Thoracic aorta (tissue), 2 donors: ENCODE measurements around the gene SLC16A11. TPM values are rescaled to one million over a fixed set of nuclear protein-coding genes. Genes with fewer than 3 reads are reported as not detected.

Source experiments
- ATAC-seq: fragments of 150-250 bp; one replicate; pipeline ENCODE4 v1.8.0; 2017; ENCODE audit warnings: low read depth; ENCODE audit not compliant: insufficient number of reproducible peaks, low FRiP score
- DNase-seq: peaks from one replicate; pipeline ENCODE4 v3.0.0-alpha.2; 2020; ENCODE audit warnings: low spot score
- H3K27ac ChIP-seq, 2 donors: fragments of 200-600 bp; sonication (generic); 1 replicate in 1 of 2; 2 replicates in 1 of 2; pipeline ENCODE4 v1.5.1; 2016; ENCODE audit warnings: mild to moderate bottlenecking in 2 of 2, moderate library complexity in 2 of 2
- H3K27me3 ChIP-seq: fragments of 200-600 bp; sonication (generic); replicated peaks from 2 replicates; pipeline ENCODE4 v1.6.0; 2016; ENCODE audit warnings: mild to moderate bottlenecking; ENCODE audit not compliant: insufficient read depth
- H3K36me3 ChIP-seq: fragments of 200-600 bp; sonication (generic); one replicate; pipeline ENCODE4 v1.5.1; 2016
- H3K4me1 ChIP-seq, 2 donors: fragments of 200-600 bp; sonication (generic); 1 replicate in 1 of 2; 2 replicates in 1 of 2; pipeline versions ENCODE4 v1.5.1 to v1.6.0; 2016; ENCODE audit warnings: low read depth in 2 of 2, mild to moderate bottlenecking in 1 of 2; ENCODE audit not compliant: control insufficient read depth in 1 of 2
- H3K4me3 ChIP-seq: fragments of 200-600 bp; sonication (generic); 2 replicates; pipeline ENCODE4 v1.5.1; 2016; ENCODE audit warnings: mild to moderate bottlenecking
- H3K9me3 ChIP-seq: fragments of 200-600 bp; sonication (generic); 2 replicates; pipeline ENCODE4 v1.5.1; 2016
- total RNA-seq, 2 donors: library from RNA; depleted of rRNA; stranded (reverse); fragments of >200 nt; gene quantifications; one replicate each; pipeline versions ENCODE4 v1.1.0 to v1.2.3, GENCODE V29; 2016
- TF ChIP-seq, protein P1 (sequence below): fragments of 200-600 bp; sonication (generic); IDR thresholded peaks from one replicate; pipeline ENCODE4 v1.5.1; 2019; ENCODE audit warnings: antibody characterized with exemption

SLC16A11 gene
- total RNA-seq, 2 donors from 2014 or later = 0.27 TPM; not detected in 1

DNA sequence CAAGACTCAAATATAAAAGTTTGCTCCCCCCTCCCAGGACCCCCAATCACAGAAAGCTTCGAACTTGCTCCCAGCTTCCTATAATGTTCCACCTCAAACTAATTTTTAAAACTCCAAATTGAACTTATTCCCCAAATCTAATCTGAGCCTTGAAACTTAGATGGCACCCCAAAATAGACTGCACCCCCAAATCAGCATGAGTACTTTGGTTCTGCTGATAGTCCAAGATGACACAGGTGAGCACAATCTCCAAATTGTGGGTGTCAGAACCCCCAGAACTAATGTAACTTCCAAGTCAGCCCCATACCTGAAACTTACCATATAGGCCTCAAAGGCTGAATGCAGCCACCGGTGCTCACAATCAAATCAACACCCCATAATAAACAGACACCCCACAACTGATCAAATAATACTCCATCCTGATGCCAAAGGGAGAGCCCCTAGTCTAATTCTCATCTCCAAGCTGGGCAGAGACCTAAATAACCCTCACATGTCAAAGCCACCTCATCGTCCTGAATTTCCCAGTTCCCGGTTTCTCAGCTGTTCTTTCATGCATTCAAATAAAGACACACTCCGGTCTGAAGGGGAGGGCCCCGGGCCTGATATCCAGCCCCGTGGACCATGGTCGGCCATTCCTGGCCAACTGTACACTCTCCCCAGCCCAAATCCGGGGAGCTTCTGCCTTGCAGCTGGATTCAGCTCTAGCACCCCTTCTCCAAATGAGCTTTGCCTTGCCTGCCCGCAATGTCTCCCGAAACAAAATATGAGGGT lies 22.8 kb downstream of the SLC16A11 start:
- no peak overlapping the region for H3K4me3 ChIP-seq

DNA sequence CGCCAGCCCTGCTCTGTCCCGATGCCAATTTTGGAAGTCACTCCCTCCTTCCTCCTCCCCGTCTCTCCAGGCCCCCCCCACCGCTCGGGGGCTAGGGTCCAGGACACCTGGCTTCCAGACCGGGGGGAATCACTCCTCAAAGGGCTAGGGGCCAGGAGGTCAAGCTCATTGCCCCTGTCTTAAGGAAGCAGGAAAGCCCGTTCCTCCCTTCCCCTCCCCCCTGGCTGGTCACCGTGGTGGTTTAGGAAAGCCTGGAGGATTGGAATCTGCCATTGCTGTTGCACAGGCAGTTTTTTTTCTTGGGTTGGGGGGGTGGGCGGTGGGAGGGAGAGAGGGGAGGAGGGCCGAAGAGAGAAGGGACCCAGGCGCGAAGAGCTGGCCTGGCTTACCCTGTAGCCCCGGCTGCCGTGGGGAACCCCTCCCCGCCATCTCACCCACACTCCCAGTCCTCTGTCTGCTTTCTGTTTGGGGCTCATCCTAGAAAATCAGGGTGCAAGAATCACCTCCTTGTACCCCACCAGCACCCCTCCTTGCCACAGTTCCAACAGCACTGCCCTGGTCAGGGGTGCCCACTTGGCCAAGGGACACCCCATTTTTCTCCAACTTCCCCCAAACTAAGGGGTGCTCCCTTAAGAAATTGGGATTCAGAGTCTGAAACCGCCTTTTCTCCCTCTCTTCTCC lies 23.9 kb downstream of the SLC16A11 start:
- TF ChIP-seq, protein P1, sequence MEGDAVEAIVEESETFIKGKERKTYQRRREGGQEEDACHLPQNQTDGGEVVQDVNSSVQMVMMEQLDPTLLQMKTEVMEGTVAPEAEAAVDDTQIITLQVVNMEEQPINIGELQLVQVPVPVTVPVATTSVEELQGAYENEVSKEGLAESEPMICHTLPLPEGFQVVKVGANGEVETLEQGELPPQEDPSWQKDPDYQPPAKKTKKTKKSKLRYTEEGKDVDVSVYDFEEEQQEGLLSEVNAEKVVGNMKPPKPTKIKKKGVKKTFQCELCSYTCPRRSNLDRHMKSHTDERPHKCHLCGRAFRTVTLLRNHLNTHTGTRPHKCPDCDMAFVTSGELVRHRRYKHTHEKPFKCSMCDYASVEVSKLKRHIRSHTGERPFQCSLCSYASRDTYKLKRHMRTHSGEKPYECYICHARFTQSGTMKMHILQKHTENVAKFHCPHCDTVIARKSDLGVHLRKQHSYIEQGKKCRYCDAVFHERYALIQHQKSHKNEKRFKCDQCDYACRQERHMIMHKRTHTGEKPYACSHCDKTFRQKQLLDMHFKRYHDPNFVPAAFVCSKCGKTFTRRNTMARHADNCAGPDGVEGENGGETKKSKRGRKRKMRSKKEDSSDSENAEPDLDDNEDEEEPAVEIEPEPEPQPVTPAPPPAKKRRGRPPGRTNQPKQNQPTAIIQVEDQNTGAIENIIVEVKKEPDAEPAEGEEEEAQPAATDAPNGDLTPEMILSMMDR = no peak
- no peak for ATAC-seq

More for the DNA sequence above, 22.8 kb downstream of the SLC16A11 start:
- H3K27ac ChIP-seq = peak overlapping the region; percentile 24 to 25
- H3K4me1 ChIP-seq = peaks cover 8 to 52% of the 10 kb centered on the region in 2 donors
- H3K27me3 ChIP-seq = peaks cover 12% of the 10 kb centered on the region
- no peak for DNase-seq
- H3K36me3 ChIP-seq = no peaks in the 10 kb centered on the region
- no peak for ATAC-seq
- no peaks in the 10 kb centered on the region for H3K9me3 ChIP-seq
- TF ChIP-seq, protein P1 = no peak

DNA sequence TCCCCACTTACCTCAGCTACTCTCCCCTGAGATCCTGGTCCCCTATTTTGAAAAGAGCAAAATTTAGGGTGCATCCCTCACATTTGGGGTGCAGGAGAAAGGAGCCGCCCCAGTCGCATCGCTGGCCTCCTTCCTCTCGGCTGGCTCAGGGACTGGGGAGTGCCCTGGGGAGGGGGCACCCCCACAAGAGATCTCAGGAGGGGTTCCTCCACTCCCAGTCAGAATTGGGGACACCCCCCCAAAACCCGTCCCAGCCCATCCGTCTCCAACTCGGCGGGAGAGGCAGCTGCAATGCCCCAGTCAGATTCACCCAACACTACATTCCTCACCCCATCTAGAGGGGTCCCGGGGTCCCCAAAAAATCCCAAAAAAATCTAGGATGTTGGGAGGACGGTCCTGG lies 24.5 kb downstream of the SLC16A11 start:
- ATAC-seq (no peak), DNase-seq (no peak)
- Histone ChIP-seq H3K36me3 (no peaks in the 10 kb centered on the region), H3K27me3 (peaks cover 12% of the 10 kb centered on the region), H3K4me1 (peaks cover 13 to 62% of the 10 kb centered on the region in 2 donors), H3K9me3 (no peaks in the 10 kb centered on the region), H3K4me3 (peak overlapping the region; percentile 90), H3K27ac (peak overlapping the region; percentile 91 to 97)
- TF ChIP-seq, protein P1 = no peak

More for the DNA sequence above, 23.9 kb downstream of the SLC16A11 start:
- no peak for DNase-seq
- H3K27ac ChIP-seq = peak overlapping the region; percentile 91 to 97
- peaks cover 12% of the 10 kb centered on the region for H3K27me3 ChIP-seq
- H3K36me3 ChIP-seq = no peaks in the 10 kb centered on the region
- peaks cover 13 to 62% of the 10 kb centered on the region in 2 donors for H3K4me1 ChIP-seq
- no peaks in the 10 kb centered on the region for H3K9me3 ChIP-seq
- peak overlapping the region; percentile 90 for H3K4me3 ChIP-seq

DNA sequence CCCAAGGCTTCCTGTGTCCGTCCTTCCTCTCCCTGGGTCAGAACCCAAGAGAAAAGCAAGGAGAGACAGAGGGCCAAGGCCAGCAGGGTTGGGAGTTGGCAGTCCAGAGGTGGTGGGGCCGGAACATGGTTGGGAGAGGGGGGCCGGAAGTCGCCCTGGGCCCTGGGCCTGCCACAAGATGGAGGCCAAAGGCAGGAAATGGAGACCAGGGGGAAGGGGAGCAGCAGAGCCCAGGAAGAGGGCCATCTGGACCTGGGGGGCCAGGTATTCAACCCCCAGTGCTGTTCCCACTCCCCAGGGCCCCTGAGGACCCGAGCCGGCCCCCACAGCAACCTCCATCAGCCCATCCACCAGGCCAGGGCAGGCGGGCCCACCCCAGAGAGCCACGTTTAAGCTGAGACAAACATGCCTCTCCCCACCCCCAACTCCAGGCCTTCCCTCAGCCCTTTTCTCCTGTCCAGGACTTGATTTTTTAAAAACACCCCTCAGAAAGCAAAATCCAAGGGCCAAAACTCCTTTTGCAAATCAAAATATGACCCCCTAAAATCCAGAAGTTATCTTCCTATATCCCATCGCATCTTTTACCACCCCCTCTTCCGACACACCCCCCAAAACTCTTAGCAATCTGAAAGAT lies 25.4 kb downstream of the SLC16A11 start:
- DNase-seq = no peak
- H3K27ac ChIP-seq = peak overlapping the region; percentile 91 to 97
- ATAC-seq = no peak
- TF ChIP-seq, protein P1 = no peak
- peaks cover 11% of the 10 kb centered on the region for H3K27me3 ChIP-seq
- peak overlapping the region; percentile 90 for H3K4me3 ChIP-seq
- H3K4me1 ChIP-seq = peaks cover 17 to 68% of the 10 kb centered on the region in 2 donors
- no peaks in the 10 kb centered on the region for H3K36me3 ChIP-seq
- no peaks in the 10 kb centered on the region for H3K9me3 ChIP-seq

DNA sequence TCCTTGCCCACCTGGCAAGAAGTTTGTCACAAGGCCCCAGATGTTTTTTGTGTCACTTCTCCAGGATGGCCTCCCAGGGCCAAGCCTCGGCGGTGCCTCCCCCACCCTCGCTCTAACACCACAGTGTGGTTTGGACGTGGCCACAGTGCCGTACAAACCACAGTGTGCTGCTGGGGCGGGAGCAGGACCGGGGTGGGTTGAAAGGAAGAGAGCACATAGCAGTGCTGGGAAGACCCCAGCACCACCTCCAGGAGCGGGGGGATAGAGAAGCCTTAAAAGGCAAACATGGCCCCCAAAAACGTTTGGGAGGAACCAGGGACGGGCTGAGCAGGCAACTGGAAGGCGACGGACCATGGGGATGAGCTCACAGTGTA lies 26.1 kb downstream of the SLC16A11 start:
- TF ChIP-seq, protein P1 = no peak
- H3K4me1 ChIP-seq = peaks cover 19 to 64% of the 10 kb centered on the region in 2 donors
- H3K4me3 ChIP-seq = peak overlapping the region; percentile 90
- DNase-seq = no peak
- H3K9me3 ChIP-seq = no peaks in the 10 kb centered on the region
- H3K27ac ChIP-seq = peak overlapping the region; percentile 91 to 97
- ATAC-seq = no peak
- H3K27me3 ChIP-seq = peaks cover 4% of the 10 kb centered on the region
- no peaks in the 10 kb centered on the region for H3K36me3 ChIP-seq
